Endothelial cell (in vitro differentiated cells): Measurements from ENCODE around the gene KIAA1217. TPM values are rescaled to one million over a fixed set of nuclear protein-coding genes. Genes with fewer than 3 reads are reported as not detected.

ENCODE experiments used
- DNase-seq: peaks from one replicate; pipeline ENCODE4 v3.0.0; 2021; ENCODE audit warnings: low spot score
- H3K27ac Mint-ChIP-seq: one replicate; pipeline ENCODE4 v1.8.0; 2021; ENCODE audit warnings: mixed read lengths, inconsistent platforms; ENCODE audit not compliant: unreplicated experiment
- H3K27me3 Mint-ChIP-seq: one replicate; pipeline ENCODE4 v1.8.0; 2021; ENCODE audit warnings: mild to moderate bottlenecking, moderate library complexity, mixed read lengths, inconsistent platforms; ENCODE audit not compliant: unreplicated experiment
- H3K36me3 Mint-ChIP-seq: one replicate; pipeline ENCODE4 v1.8.0; 2021; ENCODE audit warnings: mild to moderate bottlenecking, low read depth, mixed read lengths, inconsistent platforms; ENCODE audit not compliant: unreplicated experiment
- H3K4me1 Mint-ChIP-seq: one replicate; pipeline ENCODE4 v1.8.0; 2021; ENCODE audit warnings: mild to moderate bottlenecking, mixed read lengths, inconsistent platforms; ENCODE audit not compliant: unreplicated experiment
- H3K4me3 Mint-ChIP-seq: one replicate; pipeline ENCODE4 v1.8.0; 2021; ENCODE audit warnings: mild to moderate bottlenecking, mixed read lengths, inconsistent platforms; ENCODE audit not compliant: unreplicated experiment
- H3K9me3 Mint-ChIP-seq: one replicate; pipeline ENCODE4 v1.8.0; 2021; ENCODE audit warnings: mixed read lengths, inconsistent platforms; ENCODE audit not compliant: unreplicated experiment
- total RNA-seq: library from RNA; stranded (reverse); fragmentation: NEBNext Ultra II Directional; extraction: Animal tissue kit (Norgen Biotek cat#: 25700); gene quantifications from one replicate; pipeline ENCODE4 v1.2.1, GENCODE V29; 2021; ENCODE audit not compliant: unreplicated experiment
- TF ChIP-seq, protein P1 (sequence below): fragments of 200-600 bp; sonication (generic); IDR thresholded peaks from one replicate; pipeline ENCODE4 v1.5.0; 2021; ENCODE audit warnings: antibody characterized with exemption; ENCODE audit not compliant: unreplicated experiment

KIAA1217 gene
- total RNA-seq, 1 donor from 2014 or later = 70.8 TPM

DNA sequence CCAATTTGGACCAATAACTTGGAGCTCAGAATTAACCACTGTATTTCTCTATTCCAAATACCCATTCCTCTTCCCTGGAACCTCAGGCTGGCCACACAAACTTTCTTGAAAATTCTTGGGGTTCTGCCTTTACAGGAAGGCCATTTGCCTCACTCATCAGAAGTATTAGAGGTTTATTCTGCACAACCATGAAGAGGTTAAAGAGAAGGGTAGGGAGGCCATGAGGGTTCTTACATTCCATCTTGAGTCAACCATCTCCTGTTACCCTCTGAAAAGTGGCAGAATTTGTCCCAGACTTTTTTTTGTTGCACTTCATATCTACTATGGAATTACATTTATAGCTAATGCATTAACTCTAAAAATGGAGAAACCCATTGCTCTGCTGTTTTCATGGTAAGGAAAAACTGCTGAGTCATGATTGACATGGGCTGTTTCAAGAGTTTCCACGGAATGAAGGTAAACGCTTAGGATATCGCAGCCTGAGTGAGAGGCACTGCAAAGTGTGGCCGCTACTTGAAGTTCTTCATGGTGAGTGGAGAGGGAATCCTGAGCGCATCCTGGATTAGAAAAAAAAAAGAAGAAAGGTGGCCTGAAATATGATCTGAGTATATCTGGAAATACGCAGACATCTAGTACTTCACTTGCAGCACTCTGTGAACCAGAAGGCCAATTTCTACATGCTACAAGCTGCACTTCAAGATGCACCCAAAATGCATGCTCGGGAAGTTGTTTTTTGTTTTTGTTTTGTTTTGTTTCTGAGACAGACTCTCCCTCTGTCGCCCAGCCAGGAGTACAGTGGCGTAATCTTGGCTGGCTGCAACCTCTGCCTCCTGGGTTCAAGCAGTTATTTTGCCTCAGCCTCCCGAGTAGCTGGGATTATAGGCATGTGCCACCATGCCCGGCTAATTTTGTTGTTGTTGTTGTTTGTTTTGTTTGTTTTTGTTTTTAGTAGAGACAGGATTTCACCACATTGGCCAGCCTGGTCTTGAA lies 83.7 kb downstream of the KIAA1217 start:
- Mint-ChIP-seq H3K4me3 (no peak overlapping the region), H3K27me3 (peaks cover 4% of the 10 kb centered on the region), H3K4me1 (peaks cover 17% of the 10 kb centered on the region), H3K36me3 (peaks cover 24% of the 10 kb centered on the region), H3K9me3 (no peaks in the 10 kb centered on the region), H3K27ac (no peak overlapping the region)
- TF ChIP-seq, protein P1, sequence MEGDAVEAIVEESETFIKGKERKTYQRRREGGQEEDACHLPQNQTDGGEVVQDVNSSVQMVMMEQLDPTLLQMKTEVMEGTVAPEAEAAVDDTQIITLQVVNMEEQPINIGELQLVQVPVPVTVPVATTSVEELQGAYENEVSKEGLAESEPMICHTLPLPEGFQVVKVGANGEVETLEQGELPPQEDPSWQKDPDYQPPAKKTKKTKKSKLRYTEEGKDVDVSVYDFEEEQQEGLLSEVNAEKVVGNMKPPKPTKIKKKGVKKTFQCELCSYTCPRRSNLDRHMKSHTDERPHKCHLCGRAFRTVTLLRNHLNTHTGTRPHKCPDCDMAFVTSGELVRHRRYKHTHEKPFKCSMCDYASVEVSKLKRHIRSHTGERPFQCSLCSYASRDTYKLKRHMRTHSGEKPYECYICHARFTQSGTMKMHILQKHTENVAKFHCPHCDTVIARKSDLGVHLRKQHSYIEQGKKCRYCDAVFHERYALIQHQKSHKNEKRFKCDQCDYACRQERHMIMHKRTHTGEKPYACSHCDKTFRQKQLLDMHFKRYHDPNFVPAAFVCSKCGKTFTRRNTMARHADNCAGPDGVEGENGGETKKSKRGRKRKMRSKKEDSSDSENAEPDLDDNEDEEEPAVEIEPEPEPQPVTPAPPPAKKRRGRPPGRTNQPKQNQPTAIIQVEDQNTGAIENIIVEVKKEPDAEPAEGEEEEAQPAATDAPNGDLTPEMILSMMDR = no peak
- no peak for DNase-seq

DNA sequence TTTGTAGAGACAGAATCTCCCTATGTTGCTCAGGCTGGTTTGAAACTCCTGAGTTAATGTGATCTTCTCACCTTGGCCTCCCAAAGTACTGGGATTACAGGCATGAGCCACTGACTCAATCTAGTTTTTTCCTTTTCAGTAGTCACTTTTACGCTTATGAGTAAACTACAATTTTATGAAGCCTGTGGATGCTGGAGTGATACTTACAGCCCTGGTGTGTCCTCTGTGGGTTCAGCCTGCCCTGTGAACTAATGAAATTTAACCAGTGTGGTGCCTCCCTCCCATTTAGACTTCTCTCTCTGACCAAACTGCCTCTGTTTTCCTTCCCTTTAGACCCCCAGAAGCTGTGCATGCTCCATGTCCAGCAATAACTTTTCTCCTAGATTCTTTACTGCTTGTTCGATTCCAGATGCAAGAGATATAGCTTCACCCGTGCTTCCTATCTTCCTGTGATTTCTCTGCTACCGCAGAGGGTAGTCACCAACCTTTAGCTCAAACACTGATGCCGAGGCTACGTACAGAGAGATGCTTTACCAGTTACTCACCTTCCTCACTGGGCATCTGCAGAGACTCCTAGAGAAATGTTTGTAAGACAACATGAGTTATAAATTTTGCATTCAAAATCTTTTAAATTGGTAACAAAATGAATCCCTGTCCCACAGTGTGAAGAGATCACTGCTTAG lies 90.8 kb downstream of the KIAA1217 start:
- no peak overlapping the region for H3K4me3 Mint-ChIP-seq
- no peak overlapping the region for H3K27ac Mint-ChIP-seq
- H3K4me1 Mint-ChIP-seq = peaks cover 11% of the 10 kb centered on the region
- peaks cover 5% of the 10 kb centered on the region for H3K36me3 Mint-ChIP-seq
- no peaks in the 10 kb centered on the region for H3K9me3 Mint-ChIP-seq
- no peaks in the 10 kb centered on the region for H3K27me3 Mint-ChIP-seq
- DNase-seq = no peak
- TF ChIP-seq, protein P1 = no peak

DNA sequence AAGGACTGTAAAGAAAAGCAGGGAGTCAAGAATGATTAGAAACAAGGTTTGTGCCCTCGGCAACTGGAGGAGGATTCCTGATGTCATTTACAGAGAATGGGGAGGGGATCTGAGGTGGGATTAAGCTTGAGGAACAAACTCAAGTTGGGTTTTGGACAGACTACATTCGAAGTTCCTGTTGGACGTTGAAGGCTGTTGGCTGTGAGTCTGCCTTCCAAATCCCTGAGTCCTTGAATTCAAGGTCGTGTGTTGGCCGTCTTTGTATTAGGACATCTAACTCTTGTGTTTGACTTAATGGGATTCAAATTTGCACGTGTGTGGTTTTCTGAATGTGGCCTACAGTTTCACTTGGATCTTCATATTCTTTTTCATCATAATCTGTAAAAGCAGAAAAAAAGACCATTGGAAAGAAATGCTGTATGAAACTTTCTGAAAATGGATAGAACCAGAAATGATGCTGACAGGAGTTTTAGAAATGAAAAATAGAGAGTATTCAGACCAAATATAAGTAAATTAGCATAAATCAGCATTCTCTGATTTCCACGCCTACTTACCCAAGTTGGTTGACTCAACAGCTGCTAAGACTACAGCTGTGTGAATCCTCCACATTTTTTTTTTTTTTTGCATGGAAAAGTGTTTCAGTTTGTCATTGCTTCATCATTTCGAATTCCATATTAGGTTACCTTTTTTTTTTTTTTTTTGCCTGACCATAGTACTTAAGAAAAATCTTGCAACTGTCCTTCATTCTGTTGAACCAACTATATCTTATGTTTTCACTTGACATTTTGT lies 94.8 kb downstream of the KIAA1217 start:
- Mint-ChIP-seq H3K9me3 (no peaks in the 10 kb centered on the region), H3K4me3 (no peak overlapping the region), H3K27me3 (peaks cover 2% of the 10 kb centered on the region), H3K36me3 (no peaks in the 10 kb centered on the region), H3K27ac (no peak overlapping the region), H3K4me1 (peaks cover 14% of the 10 kb centered on the region)
- TF ChIP-seq, protein P1 = no peak
- DNase-seq = no peak

DNA sequence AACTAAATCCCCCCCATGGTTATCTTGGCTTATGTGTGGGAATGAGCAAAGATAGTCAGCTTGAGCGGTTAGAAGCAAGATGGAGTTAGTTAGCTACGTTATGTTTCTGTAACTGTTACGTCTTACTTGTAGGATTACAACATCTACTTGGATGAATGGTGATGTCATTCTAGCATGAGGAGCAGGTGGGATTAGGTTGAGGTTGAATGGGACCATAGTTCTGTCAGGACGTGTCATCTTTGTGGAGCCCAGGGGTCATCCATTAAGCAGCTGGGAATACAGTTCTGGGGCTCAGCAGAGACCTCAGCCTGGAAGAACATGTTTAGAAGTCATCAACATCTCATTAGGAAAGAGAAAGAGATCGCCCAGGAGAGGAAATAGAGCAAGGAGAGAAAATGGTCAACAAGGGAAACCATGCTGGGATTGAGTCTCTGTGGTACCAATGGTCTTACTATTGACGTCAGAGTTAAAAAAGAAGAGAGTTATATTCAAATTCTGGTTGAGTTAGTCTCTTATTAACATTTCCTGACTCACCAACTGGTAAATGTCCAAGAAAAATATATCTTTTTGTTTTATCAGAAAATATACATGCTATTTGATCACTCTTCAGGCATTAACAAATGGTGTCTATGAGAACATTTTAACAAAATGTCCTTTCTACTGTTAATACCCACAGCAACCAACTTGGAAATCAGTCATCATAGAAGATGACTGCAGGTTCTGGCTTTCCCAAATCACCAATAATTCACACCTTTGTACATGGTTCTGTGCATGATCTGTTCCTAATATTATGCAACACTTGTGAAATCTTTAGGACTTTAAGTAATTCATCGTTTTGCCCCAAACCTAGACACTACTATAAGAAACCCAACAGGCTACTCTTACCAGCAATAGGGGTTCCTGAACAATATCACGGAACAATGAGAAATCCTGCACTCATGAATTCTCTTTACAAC lies 96.9 kb downstream of the KIAA1217 start:
- H3K4me1 Mint-ChIP-seq = peaks cover 13% of the 10 kb centered on the region
- no peak overlapping the region for H3K4me3 Mint-ChIP-seq
- H3K9me3 Mint-ChIP-seq = no peaks in the 10 kb centered on the region
- H3K27ac Mint-ChIP-seq = no peak overlapping the region
- no peaks in the 10 kb centered on the region for H3K36me3 Mint-ChIP-seq
- TF ChIP-seq, protein P1 = no peak
- H3K27me3 Mint-ChIP-seq = peaks cover 2% of the 10 kb centered on the region
- no peak for DNase-seq
